HFFc6 (cell line): Measurements from ENCODE around the gene PLEKHA6. TPM values are rescaled to one million over a fixed set of nuclear protein-coding genes. Genes with fewer than 3 reads are reported as not detected.

Source experiments
- DNase-seq: peaks from one replicate; pipeline ENCODE4 v3.0.0-alpha.2; 2018
- H3K27ac Mint-ChIP-seq: 2 replicates; pipeline ENCODE4 v1.8.0; 2020; ENCODE audit warnings: mild to moderate bottlenecking, mixed read lengths
- H3K27me3 Mint-ChIP-seq: 2 replicates; pipeline ENCODE4 v1.8.0; 2021; ENCODE audit warnings: mild to moderate bottlenecking, moderate library complexity, mixed read lengths; ENCODE audit not compliant: insufficient read depth
- H3K36me3 Mint-ChIP-seq: 2 replicates; pipeline ENCODE4 v1.8.0; 2021; ENCODE audit warnings: low read depth, mixed read lengths
- H3K4me1 Mint-ChIP-seq: 2 replicates; pipeline ENCODE4 v1.8.0; 2020; ENCODE audit warnings: low read depth, mixed read lengths
- H3K4me3 Mint-ChIP-seq: 2 replicates; pipeline ENCODE4 v1.8.0; 2020; ENCODE audit warnings: mild to moderate bottlenecking, moderate library complexity, mixed read lengths
- H3K9me3 Mint-ChIP-seq: 2 replicates; pipeline ENCODE4 v1.8.0; 2020; ENCODE audit warnings: mild to moderate bottlenecking, mixed read lengths
- total RNA-seq, 6 experiments: library from RNA; stranded (reverse); fragmentation: NEBNext Ultra II Directional; extraction: Animal tissue kit (Norgen Biotek cat#: 25700); gene quantifications; 2 replicates in 1 of 6; 3 replicates in 5 of 6; pipeline ENCODE4 v1.2.3, GENCODE V29; 2021
- TF ChIP-seq, protein P1 (sequence below): fragments of 200-600 bp; sonication (generic); IDR thresholded peaks from 2 replicates; pipeline ENCODE4 v1.5.0; 2021; ENCODE audit warnings: antibody characterized with exemption, mild to moderate bottlenecking

The PLEKHA6 gene
- total RNA-seq, 6 experiments from 2014 or later = 1.3 to 2.4 (median 1.5) TPM

DNA sequence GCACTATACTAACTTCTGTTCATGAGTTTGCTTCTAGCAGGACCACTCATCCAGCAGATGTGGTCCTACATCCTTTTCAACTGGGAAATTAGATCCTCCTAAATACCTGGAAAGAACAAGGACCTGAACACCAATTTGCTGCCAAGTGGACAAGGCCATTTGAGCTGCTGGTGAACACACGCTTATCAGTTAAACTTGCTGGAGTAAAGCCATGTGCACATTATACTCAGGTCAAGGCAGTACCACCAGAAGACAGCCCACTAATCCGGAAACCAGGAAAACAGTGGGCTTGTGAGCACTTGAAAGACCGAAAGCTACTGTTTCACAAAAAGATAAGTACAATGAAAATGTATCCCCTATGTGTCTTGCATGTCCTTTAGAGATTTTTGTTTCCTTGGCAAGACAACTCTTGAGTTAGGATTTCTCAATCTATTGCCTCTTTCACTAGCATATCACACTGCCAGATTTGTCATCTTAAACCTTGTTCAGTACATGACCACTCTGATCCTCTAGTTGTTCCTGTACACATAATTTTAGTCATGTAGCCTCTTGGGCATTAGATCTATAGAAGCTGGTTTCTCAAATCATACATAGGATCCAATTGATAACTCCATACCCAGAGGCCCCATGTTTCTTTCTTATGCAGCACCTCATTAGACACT, 189.1 kb downstream of the PLEKHA6 start:
- Mint-ChIP-seq H3K27me3 (no peaks in the 10 kb centered on the region; the same call in 1 of the 2 replicates), H3K4me1 (peaks cover 32% of the 10 kb centered on the region), H3K27ac (no peak overlapping the region), H3K9me3 (peaks cover 17% of the 10 kb centered on the region), H3K36me3 (peaks cover 18% of the 10 kb centered on the region; the same call in 1 of the 2 replicates), H3K4me3 (no peak overlapping the region)
- TF ChIP-seq, protein P1, sequence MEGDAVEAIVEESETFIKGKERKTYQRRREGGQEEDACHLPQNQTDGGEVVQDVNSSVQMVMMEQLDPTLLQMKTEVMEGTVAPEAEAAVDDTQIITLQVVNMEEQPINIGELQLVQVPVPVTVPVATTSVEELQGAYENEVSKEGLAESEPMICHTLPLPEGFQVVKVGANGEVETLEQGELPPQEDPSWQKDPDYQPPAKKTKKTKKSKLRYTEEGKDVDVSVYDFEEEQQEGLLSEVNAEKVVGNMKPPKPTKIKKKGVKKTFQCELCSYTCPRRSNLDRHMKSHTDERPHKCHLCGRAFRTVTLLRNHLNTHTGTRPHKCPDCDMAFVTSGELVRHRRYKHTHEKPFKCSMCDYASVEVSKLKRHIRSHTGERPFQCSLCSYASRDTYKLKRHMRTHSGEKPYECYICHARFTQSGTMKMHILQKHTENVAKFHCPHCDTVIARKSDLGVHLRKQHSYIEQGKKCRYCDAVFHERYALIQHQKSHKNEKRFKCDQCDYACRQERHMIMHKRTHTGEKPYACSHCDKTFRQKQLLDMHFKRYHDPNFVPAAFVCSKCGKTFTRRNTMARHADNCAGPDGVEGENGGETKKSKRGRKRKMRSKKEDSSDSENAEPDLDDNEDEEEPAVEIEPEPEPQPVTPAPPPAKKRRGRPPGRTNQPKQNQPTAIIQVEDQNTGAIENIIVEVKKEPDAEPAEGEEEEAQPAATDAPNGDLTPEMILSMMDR = no peak
- no peak for DNase-seq

DNA sequence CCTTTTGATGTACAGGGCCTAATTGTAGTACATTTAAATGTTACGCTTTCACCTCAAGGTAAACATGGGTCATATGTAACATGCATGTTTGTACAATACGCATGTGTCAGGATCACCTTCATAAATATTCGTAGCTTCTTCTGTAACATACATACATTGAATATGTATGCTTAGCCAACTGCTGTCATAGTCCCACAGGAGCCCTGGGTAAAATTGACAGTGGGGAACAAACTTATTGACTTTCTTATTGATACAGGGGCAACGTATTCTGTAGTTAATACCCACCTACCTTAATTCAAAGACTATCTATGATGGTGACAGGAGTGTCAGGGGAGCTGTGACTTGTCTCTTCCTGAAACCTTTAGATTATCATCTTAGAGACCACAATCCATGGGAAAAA, 189.9 kb downstream of the PLEKHA6 start:
- no peaks in the 10 kb centered on the region; the same call in 1 of the 2 replicates for H3K27me3 Mint-ChIP-seq
- H3K4me1 Mint-ChIP-seq = peaks cover 32% of the 10 kb centered on the region
- DNase-seq = no peak
- H3K36me3 Mint-ChIP-seq = peaks cover 18% of the 10 kb centered on the region; the same call in 1 of the 2 replicates
- H3K27ac Mint-ChIP-seq = no peak overlapping the region
- H3K4me3 Mint-ChIP-seq = no peak overlapping the region
- TF ChIP-seq, protein P1 = no peak
- H3K9me3 Mint-ChIP-seq = peaks cover 17% of the 10 kb centered on the region

Other genes starting within 250 kb of the PLEKHA6 start
- gene ETNK2, start 207.9 kb downstream of the PLEKHA6 start, total RNA-seq = 1 to 10 TPM; 3.1 to 6.3 (median 3.9) TPM
- under 1 TPM in 5 of 6 experiments, not detected in 1; 0.17 to 0.39 (median 0.34) TPM for gene REN, start 193.6 kb downstream of the PLEKHA6 start, total RNA-seq
- gene KISS1, start 163.4 kb downstream of the PLEKHA6 start, total RNA-seq = 1 to 10 TPM; 2.6 to 4.3 (median 3.6) TPM
- gene GOLT1A, start 145.9 kb downstream of the PLEKHA6 start, total RNA-seq = not detected
- gene PPP1R15B, start 51.9 kb upstream of the PLEKHA6 start, total RNA-seq = 10 to 100 TPM; 27.4 to 34.8 (median 30.9) TPM
- 1 to 10 TPM; 1.6 to 3.2 (median 2.0) TPM for gene PIK3C2B, start 134.9 kb upstream of the PLEKHA6 start, total RNA-seq
- gene MDM4, start 156.5 kb upstream of the PLEKHA6 start, total RNA-seq = 10 to 100 TPM; 21.9 to 28.1 (median 22.7) TPM